Measurements from ENCODE around the gene FAM53B. TPM values are rescaled to one million over a fixed set of nuclear protein-coding genes. Genes with fewer than 3 reads are reported as not detected.

FAM53B gene
- polyA plus RNA-seq, 1 donor from 2014 or later, result 48.9 TPM

- Mint-ChIP-seq H3K27ac (peak overlapping the region; percentile 87 to 97 (median 97)), H3K9me3 (no peaks in the 10 kb centered on the region), H3K36me3 (peaks cover 10% of the 10 kb centered on the region), H3K27me3 (no peaks in the 10 kb centered on the region), H3K4me1 (peaks cover 71 to 90% (median 72%) of the 10 kb centered on the region in 3 donors), H3K4me3 (peak overlapping the region in 3 of 4 donors; percentile 76 to 92 (median 83))
These were observed 40.8 kb downstream of the FAM53B start for GRCh38 chr10:124703372-124703771.

- Mint-ChIP-seq H3K27ac (peak overlapping the region; percentile 87 to 97 (median 97)), H3K27me3 (peaks cover 2% of the 10 kb centered on the region), H3K9me3 (no peaks in the 10 kb centered on the region), H3K36me3 (peaks cover 10% of the 10 kb centered on the region), H3K4me3 (peak overlapping the region; percentile 64 to 90 (median 82)), H3K4me1 (peaks cover 72 to 92% (median 74%) of the 10 kb centered on the region in 3 donors)
These were observed 42.1 kb downstream of the FAM53B start for GRCh38 chr10:124701881-124702656.

DNA sequence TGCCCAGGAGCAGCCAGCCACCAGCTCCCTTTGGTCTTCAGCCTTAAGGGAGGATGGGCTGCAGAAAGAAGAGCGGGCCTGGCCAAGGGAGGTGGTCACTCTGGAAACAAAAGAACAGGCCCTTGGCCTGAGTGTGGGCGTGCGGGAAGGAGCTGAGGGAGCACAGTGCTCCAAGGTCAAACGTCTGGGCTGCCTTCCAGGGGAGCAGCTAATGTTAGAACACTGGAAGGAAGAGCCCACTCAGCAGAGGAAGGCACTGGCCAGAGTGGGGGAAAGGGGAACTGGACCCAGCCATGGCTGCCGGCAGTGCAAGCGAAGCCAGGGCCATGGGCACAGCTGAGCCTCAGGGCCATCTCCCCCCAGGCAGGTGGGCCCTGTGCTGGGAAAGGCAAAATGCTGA is 42.7 kb downstream of the FAM53B start:
- Mint-ChIP-seq H3K4me1 (peaks cover 78 to 94% (median 79%) of the 10 kb centered on the region in 3 donors), H3K27me3 (peaks cover 2% of the 10 kb centered on the region), H3K4me3 (peak overlapping the region in 3 of 4 donors; percentile 57 to 83 (median 62)), H3K9me3 (no peaks in the 10 kb centered on the region), H3K27ac (peak overlapping the region; percentile 87 to 98 (median 97)), H3K36me3 (peaks cover 8% of the 10 kb centered on the region)

GRCh38 chr10:124701038-124701365 is 43.2 kb downstream of the FAM53B start:
- Mint-ChIP-seq H3K4me1 (peaks cover 82 to 95% (median 83%) of the 10 kb centered on the region in 3 donors), H3K4me3 (peak overlapping the region in 3 of 4 donors; percentile 62 to 92 (median 83)), H3K36me3 (peaks cover 6% of the 10 kb centered on the region), H3K27ac (peak overlapping the region; percentile 87 to 98 (median 97)), H3K9me3 (no peaks in the 10 kb centered on the region), H3K27me3 (peaks cover 2% of the 10 kb centered on the region)

- H3K9me3 Mint-ChIP-seq, result no peaks in the 10 kb centered on the region
- H3K36me3 Mint-ChIP-seq, result peaks cover 6% of the 10 kb centered on the region
- peaks cover 2% of the 10 kb centered on the region for H3K27me3 Mint-ChIP-seq
- H3K4me3 Mint-ChIP-seq, result peak overlapping the region; percentile 30 to 92 (median 72)
- peaks cover 86 to 98% (median 88%) of the 10 kb centered on the region in 3 donors for H3K4me1 Mint-ChIP-seq
- peak overlapping the region; percentile 87 to 98 (median 97) for H3K27ac Mint-ChIP-seq
These were observed 43.7 kb downstream of the FAM53B start for GRCh38 chr10:124700293-124701037.

DNA sequence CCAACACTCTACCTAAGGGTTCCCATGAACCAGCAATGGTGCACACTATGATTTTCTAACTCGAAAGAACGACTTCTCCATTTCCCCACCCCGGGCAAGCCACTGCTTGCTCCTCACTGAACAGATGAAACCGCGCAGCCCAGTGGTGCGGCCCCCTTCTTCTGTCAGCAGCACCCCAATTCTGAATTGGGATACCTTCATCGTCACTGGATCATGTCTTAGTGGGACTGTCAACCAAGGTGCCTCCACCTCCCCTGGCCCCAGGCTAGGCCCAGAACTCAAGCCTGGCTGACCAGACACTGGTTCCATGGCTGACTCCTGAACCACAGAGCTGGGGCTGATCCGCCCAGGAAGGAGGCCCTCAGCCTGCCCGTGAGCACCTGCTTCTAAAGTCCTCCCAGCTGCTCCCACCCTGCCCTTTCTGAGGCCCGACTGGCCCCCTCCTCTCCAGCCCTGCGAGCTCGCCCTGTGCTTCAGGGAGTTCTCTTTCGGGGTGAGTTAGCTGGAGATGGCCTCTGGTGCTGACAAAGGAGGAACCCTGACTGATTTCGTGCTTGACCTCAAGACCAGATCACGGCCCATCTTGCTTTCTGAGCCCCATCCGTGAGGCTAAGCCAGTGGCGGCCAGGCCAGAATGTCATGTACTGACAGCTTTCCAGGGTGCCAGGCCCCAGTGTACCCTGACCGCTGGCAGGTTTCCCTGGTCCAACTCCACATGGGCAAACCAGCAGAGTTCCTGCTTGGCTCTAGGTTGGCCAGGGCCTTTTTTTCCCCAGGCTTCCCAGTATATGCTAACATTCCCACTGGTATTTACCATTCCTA is 44.5 kb downstream of the FAM53B start:
- Mint-ChIP-seq H3K4me1 (peaks cover 86 to 97% (median 86%) of the 10 kb centered on the region in 3 donors), H3K9me3 (no peaks in the 10 kb centered on the region), H3K36me3 (peaks cover 6% of the 10 kb centered on the region), H3K4me3 (peak overlapping the region in 3 of 4 donors; percentile 62 to 92 (median 83)), H3K27me3 (peaks cover 2% of the 10 kb centered on the region), H3K27ac (peak overlapping the region; percentile 87 to 98 (median 97))

- peaks cover 3% of the 10 kb centered on the region for H3K36me3 Mint-ChIP-seq
- H3K27ac Mint-ChIP-seq, result peak overlapping the region; percentile 87 to 98 (median 97)
- H3K4me1 Mint-ChIP-seq, result peaks cover 79 to 93% (median 82%) of the 10 kb centered on the region in 3 donors
- peak overlapping the region; percentile 13 to 90 (median 62) for H3K4me3 Mint-ChIP-seq
- H3K9me3 Mint-ChIP-seq, result no peaks in the 10 kb centered on the region
- H3K27me3 Mint-ChIP-seq, result peaks cover 2% of the 10 kb centered on the region
These were observed 45.4 kb downstream of the FAM53B start for GRCh38 chr10:124698545-124699469.

GRCh38 chr10:124697837-124698544 is 46.2 kb downstream of the FAM53B start:
- peak overlapping the region; percentile 13 to 90 (median 62) for H3K4me3 Mint-ChIP-seq
- H3K4me1 Mint-ChIP-seq, result peaks cover 76 to 90% (median 78%) of the 10 kb centered on the region in 3 donors
- peak overlapping the region; percentile 87 to 98 (median 97) for H3K27ac Mint-ChIP-seq
- peaks cover 3% of the 10 kb centered on the region for H3K36me3 Mint-ChIP-seq
- H3K9me3 Mint-ChIP-seq, result no peaks in the 10 kb centered on the region
- peaks cover 2% of the 10 kb centered on the region for H3K27me3 Mint-ChIP-seq

GRCh38 chr10:124697443-124697836 is 46.7 kb downstream of the FAM53B start:
- H3K27me3 Mint-ChIP-seq, result peaks cover 2% of the 10 kb centered on the region
- H3K4me3 Mint-ChIP-seq, result peak overlapping the region; percentile 46 to 90 (median 72)
- peaks cover 3% of the 10 kb centered on the region for H3K36me3 Mint-ChIP-seq
- H3K9me3 Mint-ChIP-seq, result no peaks in the 10 kb centered on the region
- H3K4me1 Mint-ChIP-seq, result peaks cover 70 to 84% (median 73%) of the 10 kb centered on the region in 3 donors
- peak overlapping the region; percentile 87 to 98 (median 97) for H3K27ac Mint-ChIP-seq

GRCh38 chr10:124696446-124697392 is 47.5 kb downstream of the FAM53B start:
- Mint-ChIP-seq H3K27me3 (peaks cover 2% of the 10 kb centered on the region), H3K36me3 (peaks cover 3% of the 10 kb centered on the region), H3K27ac (peak overlapping the region; percentile 87 to 98 (median 97)), H3K9me3 (no peaks in the 10 kb centered on the region), H3K4me1 (peaks cover 65 to 79% (median 67%) of the 10 kb centered on the region in 3 donors), H3K4me3 (peak overlapping the region; percentile 46 to 90 (median 72))

DNA sequence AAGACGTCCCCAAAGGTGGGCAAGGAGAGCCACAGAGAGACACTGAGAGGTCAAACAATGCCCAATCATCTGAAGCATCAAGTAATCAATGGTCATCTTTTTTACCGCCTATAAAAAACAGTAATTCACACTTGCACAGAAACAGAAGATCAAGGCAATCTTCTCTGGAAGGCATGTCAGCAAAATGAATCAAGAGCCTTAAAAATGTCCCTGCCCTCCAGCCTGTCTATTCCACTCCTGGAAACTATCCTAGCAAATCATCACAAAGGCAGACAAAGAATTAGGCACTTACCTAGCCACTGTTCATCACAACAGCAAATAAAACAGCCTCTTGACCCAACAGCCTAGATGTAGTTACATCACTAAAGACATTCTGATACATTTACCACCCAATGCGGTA is 48.9 kb downstream of the FAM53B start:
- Mint-ChIP-seq H3K27ac (peak overlapping the region; percentile 87 to 98 (median 97)), H3K4me1 (peaks cover 53 to 69% (median 56%) of the 10 kb centered on the region in 3 donors), H3K9me3 (no peaks in the 10 kb centered on the region), H3K27me3 (peaks cover 2% of the 10 kb centered on the region), H3K4me3 (peak overlapping the region in 2 of 4 donors; percentile 2 to 68), H3K36me3 (no peaks in the 10 kb centered on the region)

- peaks cover 2% of the 10 kb centered on the region for H3K27me3 Mint-ChIP-seq
- H3K9me3 Mint-ChIP-seq, result no peaks in the 10 kb centered on the region
- peak overlapping the region; percentile 87 to 98 (median 97) for H3K27ac Mint-ChIP-seq
- H3K4me1 Mint-ChIP-seq, result peaks cover 47 to 63% (median 50%) of the 10 kb centered on the region in 3 donors
- peak overlapping the region in 1 of 4 donors; percentile 68 for H3K4me3 Mint-ChIP-seq
- H3K36me3 Mint-ChIP-seq, result peaks cover 2% of the 10 kb centered on the region
These were observed 49.5 kb downstream of the FAM53B start for GRCh38 chr10:124694481-124695220.
